SKM-1 (cell line): Measurements from ENCODE around the gene HDLBP.

Experiments
- DNase-seq: peaks from one replicate; lab custom pipeline; 2025; ENCODE audit not compliant: unreplicated experiment; lab: John Stamatoyannopoulos, UW

Gene HDLBP

DNA sequence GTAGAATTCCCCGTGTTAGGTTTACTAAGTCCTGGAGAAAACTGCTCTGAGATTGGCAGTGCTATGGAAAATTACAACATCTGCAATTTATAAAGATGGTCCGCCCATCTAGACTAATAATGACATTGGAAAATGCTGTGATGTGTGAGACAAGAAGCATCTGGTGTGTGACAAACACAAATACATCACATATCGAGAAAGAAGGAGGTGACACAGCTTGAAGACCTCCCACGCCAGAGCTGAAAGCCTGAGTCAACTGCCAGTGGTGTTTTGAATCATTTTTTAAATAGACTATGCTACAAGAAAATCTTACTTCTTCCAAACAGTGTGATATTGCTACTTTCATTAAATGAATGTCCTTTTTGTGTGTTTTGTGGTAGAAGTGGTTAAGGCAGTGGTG, 135.6 kb downstream of the HDLBP start:
- no peak for DNase-seq

DNA sequence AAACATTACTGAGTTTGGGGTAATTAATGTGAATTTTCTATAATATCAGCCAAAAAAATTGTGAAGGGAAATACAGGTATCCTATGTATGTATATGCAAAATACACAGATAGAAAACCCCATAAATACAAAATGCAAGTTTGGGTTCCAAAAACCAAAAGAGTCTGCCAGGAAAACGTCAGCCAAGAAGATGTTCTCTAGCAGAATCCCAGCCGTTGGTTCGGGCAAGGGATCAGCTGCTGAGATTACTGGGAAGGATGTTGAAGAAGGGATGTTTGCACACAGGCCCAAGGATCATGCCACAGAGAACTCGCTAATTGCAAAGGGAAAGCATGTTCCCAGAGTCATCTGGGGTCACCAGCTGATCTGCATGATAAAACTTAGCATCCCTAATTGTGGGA, 136.5 kb downstream of the HDLBP start:
- no peak for DNase-seq

DNA sequence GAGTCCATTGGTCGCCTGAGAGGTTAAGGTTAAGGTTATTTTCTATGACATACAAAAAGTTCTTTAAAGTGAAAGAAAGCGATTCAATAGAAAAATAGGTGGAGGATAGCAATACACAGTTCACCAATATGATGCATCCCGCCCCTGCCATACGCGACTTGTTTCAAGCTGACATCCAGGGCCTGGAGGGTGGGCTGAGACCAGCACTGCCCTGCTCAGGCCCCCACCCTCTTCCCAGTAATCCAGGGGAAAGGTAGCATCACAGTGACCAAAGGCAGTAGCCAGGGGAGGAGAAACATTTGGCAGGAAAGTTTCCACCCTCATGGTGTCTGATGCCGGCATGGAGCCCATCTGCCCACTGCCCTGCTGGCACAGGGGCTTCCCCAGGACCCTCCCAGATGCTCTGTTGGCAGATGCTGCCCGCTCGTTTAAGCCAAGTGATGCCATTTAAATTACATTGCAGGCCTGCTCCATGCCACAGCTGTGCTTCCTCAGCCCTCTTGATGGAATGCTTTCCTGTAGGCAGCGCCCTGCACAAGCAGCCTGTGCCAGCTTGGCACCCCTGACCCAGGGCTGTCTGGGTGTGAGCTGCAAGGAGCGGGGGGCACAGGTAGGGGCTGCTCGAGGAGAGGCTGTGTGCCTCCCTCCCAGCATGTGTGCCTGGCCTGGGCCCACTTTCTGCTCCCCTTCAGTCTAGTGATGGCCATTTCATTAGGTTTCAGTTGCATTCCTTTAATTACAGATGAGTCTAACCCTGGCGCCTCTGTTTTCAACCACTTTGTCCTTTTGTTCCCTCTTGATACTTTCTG, 137.7 kb downstream of the HDLBP start:
- no peak for DNase-seq
